ENCODE measurements around the gene ERAL1. TPM values are rescaled to one million over a fixed set of nuclear protein-coding genes. Genes with fewer than 3 reads are reported as not detected.
"Not testable (repeated sequence)": the region's sequence is repeated elsewhere in the genome, so short reads cannot be mapped to it uniquely, and the experiment has no call there.

The ERAL1 gene
- total RNA-seq, 5 donors from 2014 or later (not counting 1 experiment from before 2014, with no cell fraction given), result 18.9 to 33.7 (median 29.0) TPM

DNA sequence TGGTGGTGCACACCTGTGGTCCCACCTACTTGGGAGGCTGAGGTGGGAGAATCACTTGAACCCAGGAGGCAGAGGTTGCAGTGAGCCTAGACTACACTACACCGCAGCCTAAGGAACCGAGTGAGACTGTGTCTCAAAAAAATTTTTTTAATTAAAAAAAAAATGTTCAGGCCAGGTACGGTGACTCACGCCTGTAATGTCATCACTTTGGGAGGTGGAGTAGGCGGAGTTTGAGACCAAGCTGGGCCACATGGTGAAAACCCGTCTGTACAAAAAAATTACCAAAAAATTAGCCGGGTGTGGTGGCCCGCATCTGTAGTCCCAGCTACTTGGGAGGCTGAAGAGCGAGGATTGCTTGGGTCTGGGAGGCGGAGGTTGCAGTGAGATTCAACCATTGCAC is 8.6 kb upstream of the ERAL1 start:
- Histone ChIP-seq H3K4me3 (ENCODE audit: control insufficient read depth in 1 of 2, extremely low read depth in 1 of 2, low read length in 1 of 2) (no peak overlapping the region), H3K4me1 (ENCODE audit: control insufficient read depth in 1 of 2, extremely low read depth in 1 of 2, insufficient read depth in 2 of 2, low read length in 2 of 2) (peaks cover 7 to 16% of the 10 kb centered on the region in 2 experiments), H3K27ac (ENCODE audit: low read length) (no peak overlapping the region), H3K36me3 (ENCODE audit: control insufficient read depth in 2 of 2, extremely low read depth in 1 of 2, insufficient read depth in 1 of 2, low read length in 1 of 2) (no peaks in the 10 kb centered on the region), H3K9me3 (no peaks in the 10 kb centered on the region), H3K27me3 (replicated peaks in 1 of 2; ENCODE audit: control insufficient read depth in 2 of 2, extremely low read depth in 1 of 2, insufficient read depth in 2 of 2, low read length in 1 of 2) (no peaks in the 10 kb centered on the region)
- Mint-ChIP-seq H3K4me3 (no peak overlapping the region), H3K36me3 (no peaks in the 10 kb centered on the region), H3K4me1 (peaks cover 9 to 14% (median 13%) of the 10 kb centered on the region in 3 donors), H3K27ac (no peak overlapping the region), H3K9me3 (no peaks in the 10 kb centered on the region), H3K27me3 (no peaks in the 10 kb centered on the region)
- 93% methylated on average over 3 of the region's 10 CpGs for WGBS (ENCODE audit: insufficient coverage)
- ATAC-seq (replicated peaks in 1 of 4) (no peak), DNase-seq (no peak)
- ChIA-PET POLR2A (no interaction called here), CTCF (no interaction called here)

DNA sequence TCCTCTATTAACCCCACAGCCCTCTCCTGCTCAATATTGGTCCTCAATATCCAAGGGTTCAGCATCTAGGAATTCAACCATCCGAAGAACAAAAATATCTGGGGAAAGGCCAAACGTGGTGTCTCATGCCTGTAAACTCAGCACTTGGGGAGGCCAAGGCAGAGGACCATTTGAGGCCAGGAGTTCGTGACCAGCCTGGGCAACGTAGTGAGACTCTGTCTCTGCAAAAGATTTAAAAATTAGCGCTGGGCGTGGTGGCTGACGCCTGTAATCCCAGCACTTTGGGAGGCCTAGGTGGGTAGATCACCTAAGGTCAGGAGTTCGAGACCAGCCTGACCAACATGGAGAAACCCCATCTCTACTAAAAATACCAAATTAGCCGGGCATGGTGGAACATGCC is 8.1 kb upstream of the ERAL1 start:
- H3K4me1 ChIP-seq (ENCODE audit: control insufficient read depth in 1 of 2, extremely low read depth in 1 of 2, insufficient read depth in 2 of 2, low read length in 2 of 2), result peaks cover 6 to 11% of the 10 kb centered on the region in 2 experiments
- H3K4me3 ChIP-seq (ENCODE audit: control insufficient read depth in 1 of 2, extremely low read depth in 1 of 2, low read length in 1 of 2); ATAC-seq (replicated peaks in 1 of 4); H3K27ac Mint-ChIP-seq; H3K9me3 Mint-ChIP-seq; CTCF ChIA-PET; H3K36me3 Mint-ChIP-seq; H3K27me3 Mint-ChIP-seq; H3K4me3 Mint-ChIP-seq; H3K27me3 ChIP-seq (replicated peaks in 1 of 2; ENCODE audit: control insufficient read depth in 2 of 2, extremely low read depth in 1 of 2, insufficient read depth in 2 of 2, low read length in 1 of 2); DNase-seq; H3K36me3 ChIP-seq (ENCODE audit: control insufficient read depth in 2 of 2, extremely low read depth in 1 of 2, insufficient read depth in 1 of 2, low read length in 1 of 2); H3K9me3 ChIP-seq; H3K27ac ChIP-seq (ENCODE audit: low read length); POLR2A ChIA-PET: not testable (repeated sequence)
- 89% methylated on average over 4 of the region's 9 CpGs for WGBS (ENCODE audit: insufficient coverage)
- H3K4me1 Mint-ChIP-seq, result peaks cover 7 to 10% (median 9%) of the 10 kb centered on the region in 3 donors

DNA sequence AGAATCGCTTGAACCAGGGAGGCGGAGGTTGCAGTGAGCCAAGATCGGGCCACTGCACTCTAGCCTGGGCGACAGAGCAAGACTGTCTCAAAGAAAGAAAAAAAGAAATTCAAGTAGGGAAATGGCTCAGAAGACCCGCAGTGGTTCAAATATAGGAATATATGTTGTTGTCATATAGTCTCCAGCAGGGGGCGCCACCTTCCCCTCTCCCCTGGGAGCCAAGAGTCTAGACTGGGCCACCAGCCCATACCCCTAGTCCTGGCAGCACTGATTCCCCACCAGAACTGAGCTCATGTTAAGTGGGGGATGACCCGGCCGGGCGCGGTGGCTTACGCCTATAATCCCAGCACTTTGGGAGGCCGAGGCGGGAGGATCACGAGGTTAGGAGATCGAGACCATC is 6.1 kb upstream of the ERAL1 start:
- H3K4me3 ChIP-seq (ENCODE audit: control insufficient read depth in 1 of 2, extremely low read depth in 1 of 2, low read length in 1 of 2); H3K36me3 Mint-ChIP-seq: not testable (repeated sequence)

DNA sequence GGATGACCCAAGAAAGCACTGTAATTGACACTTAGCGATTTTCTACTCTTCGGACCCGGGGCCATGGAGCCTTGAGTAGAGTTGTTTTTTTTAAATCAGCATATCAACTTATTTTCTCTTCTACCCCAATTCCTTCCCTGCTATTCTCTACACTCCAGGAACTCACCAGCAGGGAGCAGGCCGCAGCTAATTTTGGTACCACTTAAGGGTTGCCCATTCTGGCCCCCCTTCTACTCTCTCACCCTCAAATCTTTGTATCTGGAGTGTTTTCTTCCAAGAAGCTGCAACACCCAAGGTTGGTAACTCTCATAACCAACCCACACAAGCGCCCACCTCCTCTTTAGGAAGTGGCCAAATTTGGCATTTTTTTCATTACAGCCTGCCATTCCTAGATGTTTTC is 5.5 kb upstream of the ERAL1 start:
- H3K9me3 ChIP-seq, result no peaks in the 10 kb centered on the region
- no peak overlapping the region for H3K27ac ChIP-seq (ENCODE audit: low read length)
- H3K36me3 Mint-ChIP-seq, result no peaks in the 10 kb centered on the region
- no peak overlapping the region for H3K27ac Mint-ChIP-seq
- ATAC-seq (replicated peaks in 1 of 4), result peak in 1 of 4 experiments; percentile 56
- H3K4me3 ChIP-seq (ENCODE audit: control insufficient read depth in 1 of 2, extremely low read depth in 1 of 2, low read length in 1 of 2), result no peak overlapping the region
- ChIA-PET CTCF (interaction anchor here (0.5 to 1.2 kb wide), 4 partner anchors 8 to 123 kb away, joined by 3 to 8 read pairs (median 4); no protein-coding TSS in a partner anchor), POLR2A (no interaction called here)
- peaks cover 0 to 6% (median 3%) of the 10 kb centered on the region in 3 donors for H3K4me1 Mint-ChIP-seq
- peak in 1 of 35 experiments; percentile 14 for DNase-seq
- H3K36me3 ChIP-seq (ENCODE audit: control insufficient read depth in 2 of 2, extremely low read depth in 1 of 2, insufficient read depth in 1 of 2, low read length in 1 of 2), result no peaks in the 10 kb centered on the region
- no peaks in the 10 kb centered on the region for H3K9me3 Mint-ChIP-seq
- no peak overlapping the region for H3K4me3 Mint-ChIP-seq
- WGBS (ENCODE audit: insufficient coverage), result 17% methylated on average over 1 of the region's 5 CpGs
- no peaks in the 10 kb centered on the region for H3K27me3 Mint-ChIP-seq
- H3K27me3 ChIP-seq (replicated peaks in 1 of 2; ENCODE audit: control insufficient read depth in 2 of 2, extremely low read depth in 1 of 2, insufficient read depth in 2 of 2, low read length in 1 of 2), result no peaks in the 10 kb centered on the region
- peaks cover 2 to 4% of the 10 kb centered on the region in 2 experiments for H3K4me1 ChIP-seq (ENCODE audit: control insufficient read depth in 1 of 2, extremely low read depth in 1 of 2, insufficient read depth in 2 of 2, low read length in 2 of 2)

More for the DNA sequence above, 6.1 kb upstream of the ERAL1 start:
- H3K4me1 ChIP-seq (ENCODE audit: control insufficient read depth in 1 of 2, extremely low read depth in 1 of 2, insufficient read depth in 2 of 2, low read length in 2 of 2); H3K36me3 ChIP-seq (ENCODE audit: control insufficient read depth in 2 of 2, extremely low read depth in 1 of 2, insufficient read depth in 1 of 2, low read length in 1 of 2); H3K4me3 Mint-ChIP-seq; H3K9me3 Mint-ChIP-seq; POLR2A ChIA-PET; H3K27ac ChIP-seq (ENCODE audit: low read length); H3K4me1 Mint-ChIP-seq; H3K9me3 ChIP-seq; H3K27me3 ChIP-seq (replicated peaks in 1 of 2; ENCODE audit: control insufficient read depth in 2 of 2, extremely low read depth in 1 of 2, insufficient read depth in 2 of 2, low read length in 1 of 2); H3K27ac Mint-ChIP-seq; H3K27me3 Mint-ChIP-seq: not testable (repeated sequence)
- CTCF ChIA-PET, result interaction anchor here (0.5 to 1.2 kb wide), 3 partner anchors 9 to 67 kb away, joined by 3 to 6 read pairs (median 3); no protein-coding TSS in a partner anchor
- 92% methylated on average over 6 of the region's 15 CpGs for WGBS (ENCODE audit: insufficient coverage)
- DNase-seq (peak; percentile 4 to 72 (median 40)), ATAC-seq (replicated peaks in 1 of 4) (peak in 3 of 4 experiments; percentile 64 to 78 (median 77))

DNA sequence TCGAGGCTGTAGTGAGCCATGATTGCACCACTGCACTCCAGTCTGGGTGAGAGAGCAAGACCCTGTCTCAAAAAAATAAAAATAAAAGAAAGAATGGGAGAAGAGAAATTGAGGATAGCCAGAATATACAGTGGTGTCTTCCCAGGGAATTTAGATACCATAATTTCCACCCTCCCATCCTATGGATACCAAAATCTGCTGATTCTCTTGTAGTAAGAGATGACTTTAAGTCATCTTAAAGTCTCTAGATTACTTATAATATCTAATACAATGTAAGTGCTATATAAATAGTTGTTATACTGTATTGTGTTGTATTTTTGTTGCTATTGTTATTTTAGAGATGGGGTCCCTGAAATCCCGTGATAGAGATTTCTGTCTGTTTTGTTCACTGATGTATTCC is 1.5 kb upstream of the ERAL1 start:
- no peaks in the 10 kb centered on the region for H3K9me3 ChIP-seq
- peaks cover 12% of the 10 kb centered on the region for H3K36me3 Mint-ChIP-seq
- H3K9me3 Mint-ChIP-seq, result no peaks in the 10 kb centered on the region
- H3K4me3 ChIP-seq (ENCODE audit: control insufficient read depth in 1 of 2, extremely low read depth in 1 of 2, low read length in 1 of 2), result no peak overlapping the region
- peaks cover 8 to 21% (median 16%) of the 10 kb centered on the region in 3 donors for H3K4me1 Mint-ChIP-seq
- DNase-seq, result no peak
- peaks cover 2 to 8% of the 10 kb centered on the region in 2 donors for H3K36me3 ChIP-seq (ENCODE audit: control insufficient read depth in 2 of 2, extremely low read depth in 1 of 2, insufficient read depth in 1 of 2, low read length in 1 of 2)
- H3K27ac ChIP-seq (ENCODE audit: low read length), result no peak overlapping the region
- WGBS (ENCODE audit: insufficient coverage), result no CpG with 5 or more reads among the region's 2 CpGs
- no peaks in the 10 kb centered on the region for H3K27me3 ChIP-seq (replicated peaks in 1 of 2; ENCODE audit: control insufficient read depth in 2 of 2, extremely low read depth in 1 of 2, insufficient read depth in 2 of 2, low read length in 1 of 2)
- ATAC-seq (replicated peaks in 1 of 4), result no peak
- CTCF ChIA-PET, result interaction anchor here (0.5 to 1.1 kb wide), 5 partner anchors 18 to 189 kb away, joined by 3 to 5 read pairs (median 4); no protein-coding TSS in a partner anchor
- peaks cover 7 to 14% of the 10 kb centered on the region in 2 experiments for H3K4me1 ChIP-seq (ENCODE audit: control insufficient read depth in 1 of 2, extremely low read depth in 1 of 2, insufficient read depth in 2 of 2, low read length in 2 of 2)
- H3K4me3 Mint-ChIP-seq, result peak overlapping the region in 2 of 3 donors; percentile 47 to 89
- POLR2A ChIA-PET, result interaction anchor here in 1 of 2 donors (0.5 kb wide), 1 partner anchor 94 kb away, joined by 3 read pairs; no protein-coding TSS in a partner anchor
- peak overlapping the region in 1 of 2 donors; percentile 4 for H3K27ac Mint-ChIP-seq
- H3K27me3 Mint-ChIP-seq, result no peaks in the 10 kb centered on the region

DNA sequence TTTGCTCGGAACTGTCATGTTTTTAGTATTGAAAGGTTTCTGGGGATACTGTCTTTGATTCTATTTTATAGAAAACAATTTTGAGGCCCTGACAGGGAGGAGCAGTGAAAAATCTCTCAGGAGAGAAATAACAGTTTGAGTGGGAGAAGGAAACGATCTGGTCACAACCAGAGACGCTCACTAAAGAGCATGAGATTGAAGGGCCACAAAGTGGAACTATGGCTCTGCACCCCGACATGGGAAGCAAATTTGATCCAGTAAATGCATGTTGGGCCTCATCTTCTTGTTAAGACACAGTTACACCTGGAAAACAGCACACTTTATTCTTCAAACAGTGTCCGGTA is 492 bp downstream of the ERAL1 start:
- Histone ChIP-seq H3K4me1 (ENCODE audit: control insufficient read depth in 1 of 2, extremely low read depth in 1 of 2, insufficient read depth in 2 of 2, low read length in 2 of 2) (peaks cover 7 to 14% of the 10 kb centered on the region in 2 experiments), H3K36me3 (ENCODE audit: control insufficient read depth in 2 of 2, extremely low read depth in 1 of 2, insufficient read depth in 1 of 2, low read length in 1 of 2) (peaks cover 16 to 23% of the 10 kb centered on the region in 2 donors), H3K27ac (ENCODE audit: low read length) (peak overlapping the region; percentile 45), H3K9me3 (no peaks in the 10 kb centered on the region), H3K4me3 (ENCODE audit: control insufficient read depth in 1 of 2, extremely low read depth in 1 of 2, low read length in 1 of 2) (peak overlapping the region; percentile 74 to 89), H3K27me3 (replicated peaks in 1 of 2; ENCODE audit: control insufficient read depth in 2 of 2, extremely low read depth in 1 of 2, insufficient read depth in 2 of 2, low read length in 1 of 2) (no peaks in the 10 kb centered on the region)
- Mint-ChIP-seq H3K27me3 (no peaks in the 10 kb centered on the region), H3K4me3 (peak overlapping the region; percentile 88 to 92 (median 89)), H3K27ac (peak overlapping the region; percentile 75 to 96), H3K36me3 (peaks cover 22% of the 10 kb centered on the region), H3K4me1 (peaks cover 8 to 21% (median 16%) of the 10 kb centered on the region in 3 donors), H3K9me3 (no peaks in the 10 kb centered on the region)
- WGBS (ENCODE audit: insufficient coverage), result 17% methylated on average over 3 of the region's 5 CpGs
- ChIA-PET POLR2A (no interaction called here), CTCF (interaction anchor here in 1 of 2 donors (1.9 kb wide), 1 partner anchor 92 kb away, joined by 18 read pairs; no protein-coding TSS in a partner anchor)
- ATAC-seq (replicated peaks in 1 of 4) (no peak), DNase-seq (no peak)
